SK-N-SH treated with all-trans-retinoic acid at 6 μM for 48 hours (cell line): ENCODE data around the gene CISD3.

ENCODE experiments used
- ARNTL ChIP-seq: fragments of 450-650 bp; formaldehyde crosslinking; IDR thresholded peaks from 2 replicates; pipeline ENCODE4 v1.5.0; 2020; ENCODE audit warnings: low read depth, mild to moderate bottlenecking, moderate library complexity, borderline replicate concordance
- ISL1 ChIP-seq: fragments of 250-450 bp; sonication (Bioruptor Pico); IDR thresholded peaks from 2 replicates; pipeline ENCODE4 v2.1.2; 2022; ENCODE audit warnings: mild to moderate bottlenecking, moderate library complexity
- OSR1 ChIP-seq: fragments of 250-450 bp; sonication (Bioruptor Pico); IDR thresholded peaks from 2 replicates; pipeline ENCODE4 v1.8.0; 2022; ENCODE audit warnings: moderate library complexity, mild to moderate bottlenecking, inconsistent platforms
- PPARA ChIP-seq: fragments of 250-450 bp; sonication (Bioruptor Pico); IDR thresholded peaks from 2 replicates; pipeline ENCODE4 v1.5.0; 2020; ENCODE audit warnings: mild to moderate bottlenecking, borderline replicate concordance
- ZFP3 ChIP-seq: fragments of 250-450 bp; sonication (Bioruptor Pico); IDR thresholded peaks from 2 replicates; pipeline ENCODE4 v1.5.0; 2020; ENCODE audit warnings: mild to moderate bottlenecking, moderate library complexity
- ZNF8 ChIP-seq: fragments of 450-650 bp; formaldehyde crosslinking; IDR thresholded peaks from 2 replicates; pipeline ENCODE4 v1.5.0; 2020; ENCODE audit warnings: mild to moderate bottlenecking, moderate library complexity
- TF ChIP-seq, protein P1 (sequence below): fragments of 250-450 bp; sonication (Bioruptor Pico); IDR thresholded peaks from 2 replicates; pipeline ENCODE4 v1.8.0; 2020; ENCODE audit warnings: mild to moderate bottlenecking, moderate library complexity, borderline replicate concordance
- TF ChIP-seq, protein P2 (sequence below): fragments of 250-450 bp; sonication (Bioruptor Pico); IDR thresholded peaks from 2 replicates; pipeline ENCODE4 v1.8.0; 2021; ENCODE audit warnings: low read depth, mild to moderate bottlenecking, moderate library complexity, borderline replicate concordance
- TF ChIP-seq, protein P3 (sequence below): fragments of 250-450 bp; sonication (Bioruptor Pico); IDR thresholded peaks from 2 replicates; pipeline ENCODE4 v1.5.0; 2020; ENCODE audit warnings: mild to moderate bottlenecking, moderate library complexity

DNA sequence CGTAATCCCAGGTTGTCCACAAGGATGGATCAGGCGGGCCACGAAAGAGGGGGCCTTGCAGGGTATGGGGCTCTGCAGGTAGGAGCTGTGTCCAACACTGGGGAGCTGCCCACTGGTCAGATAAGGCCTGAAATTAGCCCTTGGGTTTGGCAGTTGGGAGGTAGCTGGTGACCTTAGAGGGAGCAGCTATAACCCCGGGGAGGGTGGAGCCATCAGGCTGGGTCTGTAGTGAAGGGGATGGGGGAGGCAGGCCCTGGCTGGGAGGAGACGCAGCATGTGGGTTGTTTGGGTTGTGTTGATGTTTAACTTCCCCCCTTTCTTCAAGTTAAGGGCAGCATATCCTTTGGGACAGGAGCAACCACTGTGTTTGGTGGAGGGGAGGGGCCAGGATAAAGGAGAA, 19.2 kb upstream of the CISD3 start:
- TF ChIP-seq ARNTL (CRISPR knock-in tag), result no peak
- TF ChIP-seq, protein P1, sequence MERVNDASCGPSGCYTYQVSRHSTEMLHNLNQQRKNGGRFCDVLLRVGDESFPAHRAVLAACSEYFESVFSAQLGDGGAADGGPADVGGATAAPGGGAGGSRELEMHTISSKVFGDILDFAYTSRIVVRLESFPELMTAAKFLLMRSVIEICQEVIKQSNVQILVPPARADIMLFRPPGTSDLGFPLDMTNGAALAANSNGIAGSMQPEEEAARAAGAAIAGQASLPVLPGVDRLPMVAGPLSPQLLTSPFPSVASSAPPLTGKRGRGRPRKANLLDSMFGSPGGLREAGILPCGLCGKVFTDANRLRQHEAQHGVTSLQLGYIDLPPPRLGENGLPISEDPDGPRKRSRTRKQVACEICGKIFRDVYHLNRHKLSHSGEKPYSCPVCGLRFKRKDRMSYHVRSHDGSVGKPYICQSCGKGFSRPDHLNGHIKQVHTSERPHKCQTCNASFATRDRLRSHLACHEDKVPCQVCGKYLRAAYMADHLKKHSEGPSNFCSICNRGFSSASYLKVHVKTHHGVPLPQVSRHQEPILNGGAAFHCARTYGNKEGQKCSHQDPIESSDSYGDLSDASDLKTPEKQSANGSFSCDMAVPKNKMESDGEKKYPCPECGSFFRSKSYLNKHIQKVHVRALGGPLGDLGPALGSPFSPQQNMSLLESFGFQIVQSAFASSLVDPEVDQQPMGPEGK, result no peak
- no peak for TF ChIP-seq OSR1 (CRISPR knock-in tag)
- TF ChIP-seq, protein P2, sequence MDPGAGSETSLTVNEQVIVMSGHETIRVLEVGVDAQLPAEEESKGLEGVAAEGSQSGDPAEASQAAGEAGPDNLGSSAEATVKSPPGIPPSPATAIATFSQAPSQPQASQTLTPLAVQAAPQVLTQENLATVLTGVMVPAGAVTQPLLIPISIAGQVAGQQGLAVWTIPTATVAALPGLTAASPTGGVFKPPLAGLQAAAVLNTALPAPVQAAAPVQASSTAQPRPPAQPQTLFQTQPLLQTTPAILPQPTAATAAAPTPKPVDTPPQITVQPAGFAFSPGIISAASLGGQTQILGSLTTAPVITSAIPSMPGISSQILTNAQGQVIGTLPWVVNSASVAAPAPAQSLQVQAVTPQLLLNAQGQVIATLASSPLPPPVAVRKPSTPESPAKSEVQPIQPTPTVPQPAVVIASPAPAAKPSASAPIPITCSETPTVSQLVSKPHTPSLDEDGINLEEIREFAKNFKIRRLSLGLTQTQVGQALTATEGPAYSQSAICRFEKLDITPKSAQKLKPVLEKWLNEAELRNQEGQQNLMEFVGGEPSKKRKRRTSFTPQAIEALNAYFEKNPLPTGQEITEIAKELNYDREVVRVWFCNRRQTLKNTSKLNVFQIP (CRISPR knock-in tag), result no peak
- TF ChIP-seq, protein P3, sequence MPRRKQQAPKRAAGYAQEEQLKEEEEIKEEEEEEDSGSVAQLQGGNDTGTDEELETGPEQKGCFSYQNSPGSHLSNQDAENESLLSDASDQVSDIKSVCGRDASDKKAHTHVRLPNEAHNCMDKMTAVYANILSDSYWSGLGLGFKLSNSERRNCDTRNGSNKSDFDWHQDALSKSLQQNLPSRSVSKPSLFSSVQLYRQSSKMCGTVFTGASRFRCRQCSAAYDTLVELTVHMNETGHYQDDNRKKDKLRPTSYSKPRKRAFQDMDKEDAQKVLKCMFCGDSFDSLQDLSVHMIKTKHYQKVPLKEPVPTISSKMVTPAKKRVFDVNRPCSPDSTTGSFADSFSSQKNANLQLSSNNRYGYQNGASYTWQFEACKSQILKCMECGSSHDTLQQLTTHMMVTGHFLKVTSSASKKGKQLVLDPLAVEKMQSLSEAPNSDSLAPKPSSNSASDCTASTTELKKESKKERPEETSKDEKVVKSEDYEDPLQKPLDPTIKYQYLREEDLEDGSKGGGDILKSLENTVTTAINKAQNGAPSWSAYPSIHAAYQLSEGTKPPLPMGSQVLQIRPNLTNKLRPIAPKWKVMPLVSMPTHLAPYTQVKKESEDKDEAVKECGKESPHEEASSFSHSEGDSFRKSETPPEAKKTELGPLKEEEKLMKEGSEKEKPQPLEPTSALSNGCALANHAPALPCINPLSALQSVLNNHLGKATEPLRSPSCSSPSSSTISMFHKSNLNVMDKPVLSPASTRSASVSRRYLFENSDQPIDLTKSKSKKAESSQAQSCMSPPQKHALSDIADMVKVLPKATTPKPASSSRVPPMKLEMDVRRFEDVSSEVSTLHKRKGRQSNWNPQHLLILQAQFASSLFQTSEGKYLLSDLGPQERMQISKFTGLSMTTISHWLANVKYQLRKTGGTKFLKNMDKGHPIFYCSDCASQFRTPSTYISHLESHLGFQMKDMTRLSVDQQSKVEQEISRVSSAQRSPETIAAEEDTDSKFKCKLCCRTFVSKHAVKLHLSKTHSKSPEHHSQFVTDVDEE (CRISPR knock-in tag), result no peak
- TF ChIP-seq ZFP3, result no peak
- TF ChIP-seq ISL1 (CRISPR knock-in tag), result no peak
- TF ChIP-seq ZNF8 (CRISPR knock-in tag), result no peak
- TF ChIP-seq PPARA (CRISPR knock-in tag), result no peak
